BE2C (cell line): ENCODE data around the gene MYO5B.

ENCODE experiments used
- DNase-seq: peaks from one replicate; pipeline ENCODE4 v3.0.0-alpha.2; 2020
- H3K27me3 ChIP-seq: fragments of 250-450 bp; sonication (Bioruptor Pico); 2 replicates; pipeline ENCODE4 v1.5.1; 2020; ENCODE audit warnings: mild to moderate bottlenecking
- H3K36me3 ChIP-seq: fragments of 250-450 bp; sonication (Bioruptor Pico); 2 replicates; pipeline ENCODE4 v1.5.1; 2020; ENCODE audit warnings: mild to moderate bottlenecking
- H3K4me1 ChIP-seq: fragments of 250-450 bp; sonication (Bioruptor Pico); 2 replicates; pipeline ENCODE4 v1.5.1; 2020
- H3K4me3 ChIP-seq: 2 replicates; pipeline ENCODE4 v1.5.1; 2011; ENCODE audit warnings: low read depth, low read length
- H3K9me3 ChIP-seq: fragments of 250-450 bp; sonication (Bioruptor Pico); 2 replicates; pipeline ENCODE4 v1.5.1; 2020
- CTCF ChIP-seq: IDR thresholded peaks from 2 replicates; pipeline ENCODE4 v1.5.1; 2012; ENCODE audit warnings: mild to moderate bottlenecking, low read depth, low read length

Gene MYO5B

GRCh38 chr18:50039746-50040145 lies 155.2 kb downstream of the MYO5B start:
- no peaks in the 10 kb centered on the region for H3K9me3 ChIP-seq
- no peaks in the 10 kb centered on the region for H3K27me3 ChIP-seq
- no peaks in the 10 kb centered on the region for H3K36me3 ChIP-seq
- no peak overlapping the region for H3K4me3 ChIP-seq
- no peak for TF ChIP-seq CTCF
- H3K4me1 ChIP-seq, result no peaks in the 10 kb centered on the region
- no peak for DNase-seq

- Histone ChIP-seq H3K4me1 (no peaks in the 10 kb centered on the region), H3K9me3 (no peaks in the 10 kb centered on the region), H3K4me3 (no peak overlapping the region), H3K36me3 (no peaks in the 10 kb centered on the region), H3K27me3 (no peaks in the 10 kb centered on the region)
- DNase-seq, result no peak
- no peak for TF ChIP-seq CTCF
Observed at GRCh38 chr18:50038448-50038847, 156.5 kb downstream of the MYO5B start.

GRCh38 chr18:50034029-50034428 lies 160.9 kb downstream of the MYO5B start:
- TF ChIP-seq CTCF, result no peak
- Histone ChIP-seq H3K27me3 (no peaks in the 10 kb centered on the region), H3K4me1 (no peaks in the 10 kb centered on the region), H3K9me3 (no peaks in the 10 kb centered on the region), H3K4me3 (no peak overlapping the region), H3K36me3 (no peaks in the 10 kb centered on the region)
- no peak for DNase-seq

- no peak for DNase-seq
- Histone ChIP-seq H3K36me3 (no peaks in the 10 kb centered on the region), H3K4me3 (no peak overlapping the region), H3K4me1 (no peaks in the 10 kb centered on the region), H3K9me3 (no peaks in the 10 kb centered on the region), H3K27me3 (no peaks in the 10 kb centered on the region)
- TF ChIP-seq CTCF, result no peak
Observed at GRCh38 chr18:50033004-50033403, 161.9 kb downstream of the MYO5B start.

- DNase-seq, result no peak
- TF ChIP-seq CTCF, result no peak
Observed at GRCh38 chr18:50030146-50030545, 164.8 kb downstream of the MYO5B start.

GRCh38 chr18:50027996-50028395 lies 167.0 kb downstream of the MYO5B start:
- no peak for TF ChIP-seq CTCF
- no peak overlapping the region for H3K4me3 ChIP-seq
- no peak for DNase-seq
- H3K4me1 ChIP-seq, result no peaks in the 10 kb centered on the region
- H3K27me3 ChIP-seq, result no peaks in the 10 kb centered on the region
- no peaks in the 10 kb centered on the region for H3K9me3 ChIP-seq
- no peaks in the 10 kb centered on the region for H3K36me3 ChIP-seq

More at GRCh38 chr18:50030146-50030545, 164.8 kb downstream of the MYO5B start:
- H3K9me3 ChIP-seq, result no peaks in the 10 kb centered on the region
- no peaks in the 10 kb centered on the region for H3K27me3 ChIP-seq
- no peak overlapping the region for H3K4me3 ChIP-seq
- no peaks in the 10 kb centered on the region for H3K4me1 ChIP-seq
- no peaks in the 10 kb centered on the region for H3K36me3 ChIP-seq
